GM12801 (cell line): ENCODE measurements around the gene C8A.

Experiments used
- CTCF ChIP-seq: IDR thresholded peaks from one replicate; pipeline ENCODE4 v1.5.1; 2011; ENCODE audit warnings: control low read depth; ENCODE audit not compliant: insufficient read length; ENCODE audit errors: extremely low read depth

C8A gene

GRCh38 chr1:56881417-56881816 lies 26.8 kb downstream of the C8A start:
- no peak for TF ChIP-seq CTCF

DNA sequence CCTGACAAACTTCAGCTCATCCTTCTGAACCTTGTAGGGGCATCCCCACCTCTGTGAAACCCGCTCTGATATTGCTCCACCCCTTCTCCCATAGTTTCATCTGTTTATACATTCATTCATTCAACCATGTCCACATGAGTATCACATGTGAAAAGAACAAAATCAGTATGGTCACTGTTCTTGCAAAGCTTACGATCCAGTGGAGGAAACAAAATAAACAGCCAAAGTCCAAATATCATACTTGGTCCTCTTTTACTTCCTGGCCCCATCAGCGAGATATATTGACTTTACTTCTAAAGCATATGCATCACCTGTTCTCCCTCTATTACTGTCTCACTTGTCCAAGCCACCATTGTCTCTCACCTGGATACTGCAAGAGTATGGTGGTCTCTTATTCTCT lies 35.6 kb downstream of the C8A start:
- no peak for TF ChIP-seq CTCF

DNA sequence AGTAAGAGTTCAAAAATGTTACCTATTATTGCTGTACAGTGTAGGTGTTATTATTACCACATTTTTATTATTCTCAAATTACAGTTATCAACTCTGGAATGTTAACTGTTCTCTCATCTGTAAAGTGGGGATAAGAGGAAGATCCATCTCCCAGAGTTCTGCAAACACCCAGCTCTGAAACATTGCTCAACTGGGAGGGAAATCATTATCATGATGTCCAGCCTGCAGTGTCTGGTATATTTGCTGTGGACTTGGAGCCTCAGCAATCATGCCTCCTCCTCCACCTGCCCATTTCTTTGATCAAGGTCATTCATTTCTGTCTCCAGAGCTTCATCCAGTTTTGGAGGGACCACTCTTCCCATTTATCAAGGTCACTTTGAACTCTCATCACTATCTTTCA lies 39.4 kb downstream of the C8A start:
- TF ChIP-seq CTCF: no peak

DNA sequence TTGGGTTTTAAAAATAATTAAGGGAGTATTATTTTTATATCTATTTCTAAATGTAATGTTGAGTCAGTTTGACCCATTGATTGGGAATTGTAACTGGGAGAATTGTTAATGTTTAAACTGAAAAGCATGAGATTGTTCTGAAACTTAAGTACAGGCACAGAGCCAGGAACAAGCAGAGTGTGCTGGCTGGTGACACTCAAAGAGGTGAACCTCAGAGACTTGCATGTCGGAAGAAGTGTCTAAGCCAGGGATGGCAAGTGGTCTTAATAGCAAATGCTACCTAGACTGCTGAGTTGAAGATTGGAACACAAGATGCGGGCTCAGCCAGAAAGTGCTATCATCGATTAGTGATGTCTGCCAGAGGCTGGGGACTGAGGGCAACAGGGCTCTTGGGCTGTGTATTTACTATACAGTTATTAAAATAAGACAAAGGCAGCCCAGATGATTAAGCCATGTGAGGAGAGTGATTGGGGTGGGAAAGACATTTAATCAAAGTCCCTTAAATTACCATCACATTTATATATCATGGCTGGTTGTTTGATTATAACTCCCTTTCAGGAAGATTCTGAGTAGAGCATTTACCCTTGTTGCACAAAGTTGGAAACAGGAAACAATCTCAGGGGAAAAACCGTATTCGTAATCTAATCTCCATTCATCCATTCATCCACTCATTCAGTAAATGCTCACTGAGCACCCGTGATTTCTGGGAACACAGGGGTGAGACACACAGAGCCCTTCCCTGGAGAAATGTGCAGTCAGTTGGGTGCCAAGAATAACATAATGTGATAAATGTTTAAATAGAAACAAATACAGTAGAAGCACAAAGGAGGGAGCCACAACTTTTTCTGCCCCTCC lies 42.8 kb downstream of the C8A start:
- no peak for TF ChIP-seq CTCF

DNA sequence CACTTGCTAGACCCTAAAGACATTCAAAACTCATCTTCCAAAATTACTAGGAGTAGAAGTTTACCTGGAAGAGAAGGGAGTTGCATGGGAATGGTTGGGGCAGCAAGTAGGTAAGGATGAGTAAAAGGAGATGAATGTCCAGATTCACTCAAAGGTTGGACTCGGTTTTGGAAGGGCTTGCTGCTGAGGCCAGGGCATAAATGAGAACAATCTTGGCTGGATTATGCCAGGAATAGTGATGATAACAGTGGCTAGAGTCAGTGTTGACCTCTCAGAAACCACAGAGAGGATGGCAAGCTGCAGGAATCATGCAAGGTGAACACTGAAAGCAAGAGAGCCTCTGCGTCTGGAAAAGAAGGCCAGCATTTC lies 43.4 kb downstream of the C8A start:
- no peak for TF ChIP-seq CTCF

DNA sequence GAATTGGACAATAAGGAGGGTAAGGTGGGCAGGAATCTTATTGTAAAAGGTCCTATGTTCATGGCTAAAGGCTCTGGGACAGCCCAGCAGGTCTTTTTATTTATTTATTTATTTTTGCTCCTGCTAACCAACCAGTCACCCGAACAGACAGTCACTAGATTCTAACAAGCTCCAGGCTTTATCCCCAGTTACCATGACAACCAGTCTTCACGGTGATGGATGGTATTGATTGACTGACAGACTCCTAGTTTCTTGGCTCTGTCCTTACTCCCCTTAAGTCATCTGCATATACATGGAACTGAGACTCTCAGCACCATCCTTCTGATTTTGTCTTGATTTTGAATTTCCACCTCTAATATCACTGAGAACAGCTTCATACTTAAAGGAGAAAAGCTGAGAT lies 44.3 kb downstream of the C8A start:
- TF ChIP-seq CTCF: no peak

- TF ChIP-seq CTCF: no peak
Measured at GRCh38 chr1:56901716-56902115, 47.1 kb downstream of the C8A start.
